Neural cell (in vitro differentiated cells): Measurements from ENCODE around the gene OLFML3. TPM values are rescaled to one million over a fixed set of nuclear protein-coding genes. Genes with fewer than 3 reads are reported as not detected.

ENCODE experiments used
- H2AFZ ChIP-seq: fragments of 200-600, 300-800 bp; sonication (generic), shearing (Covaris generic); 2 replicates; pipeline ENCODE4 v1.6.0; 2014; ENCODE audit warnings: low read depth, mild to moderate bottlenecking, antibody characterized with exemption, low read length, moderate library complexity
- H3F3A ChIP-seq: fragments of 200-600 bp; shearing (Covaris generic); 2 replicates; pipeline ENCODE4 v1.6.1; 2016; ENCODE audit warnings: mild to moderate bottlenecking, moderate library complexity, mixed read lengths, antibody characterized with exemption, low read length; ENCODE audit not compliant: insufficient read depth, poor library complexity, severe bottlenecking
- H3K27ac ChIP-seq: fragments of 200-600, 300-800 bp; sonication (generic), shearing (Covaris generic); 2 replicates; pipeline ENCODE4 v1.5.1; 2014; ENCODE audit warnings: mild to moderate bottlenecking, low read length, moderate library complexity
- H3K27me3 ChIP-seq: fragments of 300-800, 200-600 bp; sonication (generic), shearing (Covaris generic); 2 replicates; pipeline ENCODE4 v1.6.0; 2014; ENCODE audit warnings: mild to moderate bottlenecking, low read depth, low read length, moderate library complexity; ENCODE audit not compliant: insufficient read depth
- H3K36me3 ChIP-seq: fragments of 300-800, 200-600 bp; sonication (generic), shearing (Covaris generic); 2 replicates; pipeline ENCODE4 v1.5.1; 2014; ENCODE audit warnings: mild to moderate bottlenecking, antibody characterized with exemption, low read length, moderate library complexity; ENCODE audit not compliant: insufficient read depth
- H3K4me2 ChIP-seq: fragments of 300-800, 200-600 bp; sonication (generic), shearing (Covaris generic); 2 replicates; pipeline ENCODE4 v1.6.0; 2014; ENCODE audit warnings: mild to moderate bottlenecking, low read length
- H3K4me3 ChIP-seq: fragments of 300-800, 200-600 bp; sonication (generic), shearing (Covaris generic); 2 replicates; pipeline ENCODE4 v1.5.1; 2014; ENCODE audit warnings: mild to moderate bottlenecking, low read length, moderate library complexity
- H3K79me2 ChIP-seq: fragments of 200-600 bp; shearing (Covaris generic); replicated peaks from 2 replicates; pipeline ENCODE4 v1.6.0; 2014; ENCODE audit warnings: mild to moderate bottlenecking, low read length, moderate library complexity; ENCODE audit not compliant: insufficient read depth
- H3K9ac ChIP-seq: fragments of 300-800, 200-600 bp; sonication (generic), shearing (Covaris generic); 2 replicates; pipeline ENCODE4 v1.6.1; 2016; ENCODE audit warnings: mild to moderate bottlenecking, low read length, mixed read lengths
- H3K9me2 ChIP-seq: fragments of 200-600 bp; shearing (Covaris generic); 2 replicates; pipeline ENCODE4 v1.6.1; 2016; ENCODE audit warnings: mild to moderate bottlenecking, low read length, mixed read lengths; ENCODE audit not compliant: insufficient read depth
- H3K9me3 ChIP-seq: fragments of 200-600, 300-800 bp; sonication (generic), shearing (Covaris generic); 2 replicates; pipeline ENCODE4 v1.6.1; 2016; ENCODE audit warnings: mild to moderate bottlenecking, mixed run types, low read length, moderate library complexity, mixed read lengths
- H4K20me1 ChIP-seq: fragments of 200-600 bp; shearing (Covaris generic); 2 replicates; pipeline ENCODE4 v1.6.1; 2016; ENCODE audit warnings: mild to moderate bottlenecking, mixed run types; ENCODE audit not compliant: insufficient read depth
- EP300 ChIP-seq: fragments of 450-650 bp; conservative IDR thresholded peaks from 2 replicates; pipeline ENCODE4 v1.6.1; 2014; ENCODE audit warnings: antibody characterized with exemption, mild to moderate bottlenecking, moderate library complexity; ENCODE audit not compliant: poor library complexity, severe bottlenecking
- EZH2 ChIP-seq: fragments of 200-600, 300-800 bp; shearing (Covaris generic), sonication (generic); IDR thresholded peaks from 2 replicates; pipeline ENCODE4 v1.6.1; 2014; ENCODE audit warnings: antibody characterized with exemption, low read length, borderline replicate concordance, mild to moderate bottlenecking; ENCODE audit not compliant: insufficient read depth, poor library complexity, severe bottlenecking
- MXI1 ChIP-seq: fragments of 450-650 bp; conservative IDR thresholded peaks from 2 replicates; pipeline ENCODE4 v1.6.1; 2014; ENCODE audit warnings: antibody characterized with exemption, mild to moderate bottlenecking; ENCODE audit not compliant: poor library complexity, severe bottlenecking
- POLR2AphosphoS5 ChIP-seq: IDR thresholded peaks from 2 replicates; pipeline ENCODE4 v1.6.1; 2012
- RAD21 ChIP-seq: fragments of 450-650 bp; conservative IDR thresholded peaks from 2 replicates; pipeline ENCODE4 v1.6.1; 2014; ENCODE audit warnings: antibody characterized with exemption, mild to moderate bottlenecking, moderate library complexity
- SMC3 ChIP-seq: fragments of 450-650 bp; conservative IDR thresholded peaks from 2 replicates; pipeline ENCODE4 v1.6.1; 2014; ENCODE audit warnings: antibody characterized with exemption, mild to moderate bottlenecking, moderate library complexity; ENCODE audit not compliant: poor library complexity
- TAF1 ChIP-seq: IDR thresholded peaks from 2 replicates; pipeline ENCODE4 v1.6.1; 2012; ENCODE audit warnings: low read depth
- polyA plus RNA-seq: library from polyadenylated mRNA; depleted of rRNA; stranded (reverse); fragments of >200 nt; gene quantifications from 2 replicates; pipeline ENCODE4 v1.2.3, GENCODE V29; 2014
- TF ChIP-seq, protein P1 (sequence below): IDR thresholded peaks from 2 replicates; pipeline ENCODE4 v1.6.1; 2012; ENCODE audit warnings: borderline replicate concordance
- TF ChIP-seq, protein P2 (sequence below): fragments of 450-650 bp; IDR thresholded peaks from 2 replicates; pipeline ENCODE4 v1.5.1; 2014; ENCODE audit warnings: antibody characterized with exemption, mild to moderate bottlenecking, moderate library complexity; ENCODE audit not compliant: poor library complexity, severe bottlenecking

OLFML3 gene
- polyA plus RNA-seq, 1 donor from 2014 or later: not detected

- H3K4me3 ChIP-seq: no peak overlapping the region
- H3K9me2 ChIP-seq: no peaks in the 10 kb centered on the region
- H3K27ac ChIP-seq: no peak overlapping the region
- H3K4me2 ChIP-seq: no peak overlapping the region
- no peaks in the 10 kb centered on the region for H3F3A ChIP-seq
- no peaks in the 10 kb centered on the region for H4K20me1 ChIP-seq
- no peak overlapping the region for H2AFZ ChIP-seq
- no peaks in the 10 kb centered on the region for H3K79me2 ChIP-seq
- no peaks in the 10 kb centered on the region for H3K36me3 ChIP-seq
- H3K9ac ChIP-seq: no peak overlapping the region
- peaks cover 3% of the 10 kb centered on the region for H3K9me3 ChIP-seq
- TF ChIP-seq POLR2AphosphoS5 (no peak), MXI1 (no peak), SMC3 (no peak), EP300 (no peak), RAD21 (no peak), TAF1 (no peak), EZH2 (no peak)
- TF ChIP-seq, protein P1, sequence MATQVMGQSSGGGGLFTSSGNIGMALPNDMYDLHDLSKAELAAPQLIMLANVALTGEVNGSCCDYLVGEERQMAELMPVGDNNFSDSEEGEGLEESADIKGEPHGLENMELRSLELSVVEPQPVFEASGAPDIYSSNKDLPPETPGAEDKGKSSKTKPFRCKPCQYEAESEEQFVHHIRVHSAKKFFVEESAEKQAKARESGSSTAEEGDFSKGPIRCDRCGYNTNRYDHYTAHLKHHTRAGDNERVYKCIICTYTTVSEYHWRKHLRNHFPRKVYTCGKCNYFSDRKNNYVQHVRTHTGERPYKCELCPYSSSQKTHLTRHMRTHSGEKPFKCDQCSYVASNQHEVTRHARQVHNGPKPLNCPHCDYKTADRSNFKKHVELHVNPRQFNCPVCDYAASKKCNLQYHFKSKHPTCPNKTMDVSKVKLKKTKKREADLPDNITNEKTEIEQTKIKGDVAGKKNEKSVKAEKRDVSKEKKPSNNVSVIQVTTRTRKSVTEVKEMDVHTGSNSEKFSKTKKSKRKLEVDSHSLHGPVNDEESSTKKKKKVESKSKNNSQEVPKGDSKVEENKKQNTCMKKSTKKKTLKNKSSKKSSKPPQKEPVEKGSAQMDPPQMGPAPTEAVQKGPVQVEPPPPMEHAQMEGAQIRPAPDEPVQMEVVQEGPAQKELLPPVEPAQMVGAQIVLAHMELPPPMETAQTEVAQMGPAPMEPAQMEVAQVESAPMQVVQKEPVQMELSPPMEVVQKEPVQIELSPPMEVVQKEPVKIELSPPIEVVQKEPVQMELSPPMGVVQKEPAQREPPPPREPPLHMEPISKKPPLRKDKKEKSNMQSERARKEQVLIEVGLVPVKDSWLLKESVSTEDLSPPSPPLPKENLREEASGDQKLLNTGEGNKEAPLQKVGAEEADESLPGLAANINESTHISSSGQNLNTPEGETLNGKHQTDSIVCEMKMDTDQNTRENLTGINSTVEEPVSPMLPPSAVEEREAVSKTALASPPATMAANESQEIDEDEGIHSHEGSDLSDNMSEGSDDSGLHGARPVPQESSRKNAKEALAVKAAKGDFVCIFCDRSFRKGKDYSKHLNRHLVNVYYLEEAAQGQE: no peak
- TF ChIP-seq, protein P2, sequence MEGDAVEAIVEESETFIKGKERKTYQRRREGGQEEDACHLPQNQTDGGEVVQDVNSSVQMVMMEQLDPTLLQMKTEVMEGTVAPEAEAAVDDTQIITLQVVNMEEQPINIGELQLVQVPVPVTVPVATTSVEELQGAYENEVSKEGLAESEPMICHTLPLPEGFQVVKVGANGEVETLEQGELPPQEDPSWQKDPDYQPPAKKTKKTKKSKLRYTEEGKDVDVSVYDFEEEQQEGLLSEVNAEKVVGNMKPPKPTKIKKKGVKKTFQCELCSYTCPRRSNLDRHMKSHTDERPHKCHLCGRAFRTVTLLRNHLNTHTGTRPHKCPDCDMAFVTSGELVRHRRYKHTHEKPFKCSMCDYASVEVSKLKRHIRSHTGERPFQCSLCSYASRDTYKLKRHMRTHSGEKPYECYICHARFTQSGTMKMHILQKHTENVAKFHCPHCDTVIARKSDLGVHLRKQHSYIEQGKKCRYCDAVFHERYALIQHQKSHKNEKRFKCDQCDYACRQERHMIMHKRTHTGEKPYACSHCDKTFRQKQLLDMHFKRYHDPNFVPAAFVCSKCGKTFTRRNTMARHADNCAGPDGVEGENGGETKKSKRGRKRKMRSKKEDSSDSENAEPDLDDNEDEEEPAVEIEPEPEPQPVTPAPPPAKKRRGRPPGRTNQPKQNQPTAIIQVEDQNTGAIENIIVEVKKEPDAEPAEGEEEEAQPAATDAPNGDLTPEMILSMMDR: no peak
- no peaks in the 10 kb centered on the region for H3K27me3 ChIP-seq
Observed at GRCh38 chr1:113999233-113999632, 20.0 kb downstream of the OLFML3 start.

- H3F3A ChIP-seq: no peaks in the 10 kb centered on the region
- H3K4me2 ChIP-seq: no peak overlapping the region
- H2AFZ ChIP-seq: no peak overlapping the region
- no peaks in the 10 kb centered on the region for H3K36me3 ChIP-seq
- H3K9me2 ChIP-seq: no peaks in the 10 kb centered on the region
- no peak overlapping the region for H3K4me3 ChIP-seq
- no peak overlapping the region for H3K27ac ChIP-seq
- no peaks in the 10 kb centered on the region for H3K27me3 ChIP-seq
- no peak for TF ChIP-seq MXI1
- no peak for TF ChIP-seq RAD21
- no peak for TF ChIP-seq SMC3
- TF ChIP-seq POLR2AphosphoS5: no peak
- TF ChIP-seq, protein P2: no peak
- TF ChIP-seq EZH2: no peak
- no peak for TF ChIP-seq EP300
- TF ChIP-seq TAF1: no peak
- TF ChIP-seq, protein P1: no peak
- peaks cover 3% of the 10 kb centered on the region for H3K9me3 ChIP-seq
- H4K20me1 ChIP-seq: no peaks in the 10 kb centered on the region
- no peak overlapping the region for H3K9ac ChIP-seq
- H3K79me2 ChIP-seq: no peaks in the 10 kb centered on the region
Observed at GRCh38 chr1:113999799-114000198, 20.5 kb downstream of the OLFML3 start.
